GM20000 (cell line): ENCODE results near the gene SYNE2.
"Not testable (repeated sequence)": the region's sequence is repeated elsewhere in the genome, so short reads cannot be mapped to it uniquely, and the experiment has no call there.

ENCODE experiments used
- DNase-seq: peaks from one replicate; pipeline ENCODE4 v3.0.0; 2012; ENCODE audit warnings: low spot score
- TF ChIP-seq, protein P1 (sequence below): IDR thresholded peaks from 2 replicates; pipeline ENCODE4 v1.5.1; 2012; ENCODE audit warnings: mild to moderate bottlenecking, control low read depth; ENCODE audit errors: extremely low read depth, missing control alignments

SYNE2 gene

DNA sequence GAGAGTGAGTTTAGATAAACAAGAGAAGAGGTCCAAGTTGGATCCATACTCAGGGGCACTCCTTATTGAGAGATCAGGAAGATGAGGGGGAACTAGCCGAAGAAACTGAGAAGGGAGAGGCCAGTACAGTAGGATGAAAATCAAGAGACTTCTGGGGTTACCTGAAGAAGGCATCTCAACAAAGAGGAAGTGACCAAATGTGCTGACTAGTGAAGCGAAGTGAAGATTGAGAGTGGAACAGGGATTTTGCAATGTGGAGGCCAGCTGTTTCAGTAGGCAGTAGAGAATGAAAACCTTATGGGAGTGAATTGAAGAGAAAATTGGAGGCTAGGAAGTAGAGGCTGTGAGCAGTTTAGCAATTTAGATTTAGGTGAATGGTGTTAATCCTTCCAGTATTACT, 153.0 kb downstream of the SYNE2 start:
- TF ChIP-seq, protein P1, sequence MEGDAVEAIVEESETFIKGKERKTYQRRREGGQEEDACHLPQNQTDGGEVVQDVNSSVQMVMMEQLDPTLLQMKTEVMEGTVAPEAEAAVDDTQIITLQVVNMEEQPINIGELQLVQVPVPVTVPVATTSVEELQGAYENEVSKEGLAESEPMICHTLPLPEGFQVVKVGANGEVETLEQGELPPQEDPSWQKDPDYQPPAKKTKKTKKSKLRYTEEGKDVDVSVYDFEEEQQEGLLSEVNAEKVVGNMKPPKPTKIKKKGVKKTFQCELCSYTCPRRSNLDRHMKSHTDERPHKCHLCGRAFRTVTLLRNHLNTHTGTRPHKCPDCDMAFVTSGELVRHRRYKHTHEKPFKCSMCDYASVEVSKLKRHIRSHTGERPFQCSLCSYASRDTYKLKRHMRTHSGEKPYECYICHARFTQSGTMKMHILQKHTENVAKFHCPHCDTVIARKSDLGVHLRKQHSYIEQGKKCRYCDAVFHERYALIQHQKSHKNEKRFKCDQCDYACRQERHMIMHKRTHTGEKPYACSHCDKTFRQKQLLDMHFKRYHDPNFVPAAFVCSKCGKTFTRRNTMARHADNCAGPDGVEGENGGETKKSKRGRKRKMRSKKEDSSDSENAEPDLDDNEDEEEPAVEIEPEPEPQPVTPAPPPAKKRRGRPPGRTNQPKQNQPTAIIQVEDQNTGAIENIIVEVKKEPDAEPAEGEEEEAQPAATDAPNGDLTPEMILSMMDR = no peak
- DNase-seq = no peak

DNA sequence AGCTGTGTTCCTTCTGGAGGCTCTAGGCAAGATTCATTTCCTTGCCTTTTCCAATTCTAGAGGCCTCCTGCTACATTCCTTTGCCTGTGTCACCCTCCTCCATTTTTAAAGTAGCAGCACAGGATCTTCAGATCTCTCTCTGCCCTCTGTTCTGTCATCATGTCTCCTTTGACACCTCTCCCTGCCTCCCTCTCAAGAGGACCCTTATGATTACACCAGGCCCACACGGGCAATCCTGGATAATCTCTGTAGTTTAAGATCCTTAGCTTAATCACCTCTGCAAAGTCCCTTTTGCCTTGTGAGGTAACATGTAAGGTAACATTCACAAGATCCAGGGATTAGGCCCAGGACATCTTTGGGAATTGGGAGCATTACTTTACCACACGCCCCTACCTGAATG, 155.2 kb downstream of the SYNE2 start:
- TF ChIP-seq, protein P1 = no peak
- DNase-seq = no peak

DNA sequence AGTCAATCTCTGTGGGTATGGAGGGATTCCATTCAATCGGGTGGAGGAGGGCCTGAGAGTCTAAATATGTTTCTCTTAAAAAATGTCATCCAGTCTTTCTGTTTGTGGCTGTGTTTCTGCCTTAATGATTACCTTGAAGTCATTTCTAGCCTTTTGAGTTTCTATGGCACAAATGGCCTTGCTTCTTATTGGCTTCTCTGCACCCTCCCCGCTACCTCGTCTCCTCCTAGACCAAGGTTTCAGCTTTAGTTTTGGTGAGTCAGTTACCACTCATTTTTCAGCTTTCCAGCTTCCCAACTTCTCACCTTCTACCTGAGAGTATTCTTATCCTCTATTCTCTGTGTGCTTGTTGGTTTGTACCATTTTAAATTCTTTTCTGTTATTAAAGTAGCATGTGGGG, 159.2 kb downstream of the SYNE2 start:
- TF ChIP-seq, protein P1 = no peak
- DNase-seq = no peak

DNA sequence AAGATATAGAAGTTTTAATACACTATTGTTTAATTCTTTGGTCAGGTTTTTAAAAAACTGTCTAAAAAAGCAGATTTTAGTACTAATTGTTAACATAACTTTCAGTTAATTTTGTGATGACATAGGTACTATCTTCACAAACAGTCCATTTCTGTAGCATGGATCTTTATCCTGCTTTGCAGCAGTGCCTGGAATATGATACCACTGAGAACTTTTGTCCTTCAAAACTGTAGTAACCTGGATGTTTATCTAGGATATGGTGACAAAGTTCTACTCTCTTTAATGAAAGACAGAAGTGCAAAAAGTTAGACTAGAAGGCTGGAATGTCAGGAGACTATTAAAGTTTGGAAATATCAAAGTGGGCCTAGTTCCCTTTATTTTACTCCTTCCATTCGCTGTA, 159.9 kb downstream of the SYNE2 start:
- DNase-seq = no peak
- TF ChIP-seq, protein P1 = no peak

DNA sequence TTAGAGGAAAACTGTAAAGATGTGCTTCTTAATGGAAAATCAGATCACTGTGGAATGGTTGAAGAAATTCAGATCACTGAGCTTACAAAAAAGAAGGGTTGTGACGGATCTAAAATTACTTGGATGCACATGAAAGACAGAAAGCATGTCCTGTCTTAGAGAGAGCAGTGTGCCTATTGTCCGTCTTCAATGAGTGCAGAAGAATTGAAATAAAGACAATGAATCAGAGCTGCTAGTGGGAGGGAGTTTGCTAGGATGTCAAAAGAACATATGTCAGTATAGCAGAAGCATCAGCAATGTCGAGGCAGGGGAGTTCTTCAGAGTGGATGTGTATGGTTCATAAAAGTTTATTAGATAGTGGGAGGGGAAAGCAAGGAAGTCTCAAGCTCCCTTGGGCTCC, 172.7 kb downstream of the SYNE2 start:
- TF ChIP-seq, protein P1 = no peak
- DNase-seq = no peak

DNA sequence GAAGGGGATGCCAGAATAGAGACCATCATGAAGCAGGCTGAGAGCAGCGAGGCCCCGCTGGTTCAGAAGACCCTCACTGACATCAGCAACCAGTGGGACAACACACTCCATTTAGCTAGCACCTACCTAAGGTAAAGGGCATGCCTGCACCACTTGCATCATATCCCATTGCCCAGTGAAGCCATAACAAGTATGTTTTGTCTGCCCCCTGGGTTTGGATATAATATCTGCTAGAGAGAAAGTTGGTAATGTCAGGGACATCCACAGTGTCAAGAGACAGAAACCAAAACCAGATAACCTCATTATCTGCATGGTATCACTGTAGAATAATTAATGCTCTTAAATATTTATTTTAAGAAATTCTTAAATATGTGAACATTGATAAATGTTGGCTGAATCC, 173.8 kb downstream of the SYNE2 start:
- TF ChIP-seq, protein P1 = no peak
- DNase-seq = no peak

DNA sequence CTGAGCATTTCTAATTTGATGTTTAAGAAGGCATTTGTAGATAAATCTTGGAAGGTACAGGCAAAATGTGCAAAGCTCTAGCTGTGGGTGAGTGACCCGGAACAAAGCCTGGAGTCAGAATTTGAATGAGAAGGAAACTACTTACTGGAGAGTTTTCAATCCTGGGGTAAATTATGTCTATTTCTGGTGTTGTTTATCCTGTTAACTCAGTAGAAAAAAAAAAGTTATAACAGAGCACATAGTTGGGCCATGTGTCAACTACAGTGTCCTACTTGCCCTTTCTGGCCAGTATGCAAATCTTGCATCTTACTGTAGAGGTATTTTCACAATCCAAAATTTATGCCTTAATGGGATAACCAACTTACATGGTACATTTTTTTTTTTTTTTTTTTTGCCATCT, 182.3 kb downstream of the SYNE2 start:
- no peak for DNase-seq
- TF ChIP-seq, protein P1 = no peak

DNA sequence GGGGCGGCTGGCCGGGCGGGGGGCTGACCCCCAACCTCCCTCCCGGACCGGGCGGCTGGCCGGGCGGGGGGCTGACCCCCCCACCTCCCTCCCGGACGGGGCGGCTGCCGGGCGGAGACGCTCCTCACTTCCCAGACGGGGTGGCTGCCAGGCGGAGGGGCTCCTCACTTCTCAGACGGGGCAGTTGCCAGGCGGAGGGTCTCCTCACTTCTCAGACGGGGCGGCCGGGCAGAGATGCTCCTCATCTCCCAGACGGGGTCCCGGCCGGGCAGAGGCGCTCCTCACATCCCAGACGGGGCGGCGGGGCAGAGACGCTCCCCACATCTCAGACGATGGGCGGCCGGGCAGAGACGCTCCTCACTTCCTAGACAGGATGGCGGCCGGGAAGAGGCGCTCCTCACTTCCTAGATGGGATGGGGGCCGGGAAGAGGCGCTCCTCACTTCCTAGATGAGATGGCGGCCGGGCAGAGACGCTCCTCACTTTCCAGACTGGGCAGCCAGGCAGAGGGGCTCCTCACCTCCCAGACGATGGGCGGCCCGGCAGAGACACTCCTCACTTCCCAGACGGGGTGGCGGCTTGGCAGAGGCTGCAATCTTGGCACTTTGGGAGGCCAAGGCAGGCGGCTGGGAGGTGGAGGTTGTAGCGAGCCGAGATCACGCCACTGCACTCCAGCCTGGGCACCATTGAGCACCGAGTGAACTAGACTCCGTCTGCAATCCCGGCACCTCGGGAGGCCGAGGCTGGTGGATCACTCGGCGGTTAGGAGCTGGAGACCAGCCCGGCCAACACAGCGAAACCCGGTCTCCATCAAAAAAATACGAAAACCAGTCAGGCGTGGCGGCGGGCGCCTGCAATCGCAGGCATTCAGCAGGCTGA, 185.3 kb downstream of the SYNE2 start:
- DNase-seq = not testable (repeated sequence)
